Measurements from ENCODE around the gene BPIFB3. TPM values are rescaled to one million over a fixed set of nuclear protein-coding genes. Genes with fewer than 3 reads are reported as not detected.
"Not testable (repeated sequence)": the region's sequence is repeated elsewhere in the genome, so short reads cannot be mapped to it uniquely, and the experiment has no call there.

BPIFB3 gene
- total RNA-seq, 1 donor from 2014 or later: not detected

DNA sequence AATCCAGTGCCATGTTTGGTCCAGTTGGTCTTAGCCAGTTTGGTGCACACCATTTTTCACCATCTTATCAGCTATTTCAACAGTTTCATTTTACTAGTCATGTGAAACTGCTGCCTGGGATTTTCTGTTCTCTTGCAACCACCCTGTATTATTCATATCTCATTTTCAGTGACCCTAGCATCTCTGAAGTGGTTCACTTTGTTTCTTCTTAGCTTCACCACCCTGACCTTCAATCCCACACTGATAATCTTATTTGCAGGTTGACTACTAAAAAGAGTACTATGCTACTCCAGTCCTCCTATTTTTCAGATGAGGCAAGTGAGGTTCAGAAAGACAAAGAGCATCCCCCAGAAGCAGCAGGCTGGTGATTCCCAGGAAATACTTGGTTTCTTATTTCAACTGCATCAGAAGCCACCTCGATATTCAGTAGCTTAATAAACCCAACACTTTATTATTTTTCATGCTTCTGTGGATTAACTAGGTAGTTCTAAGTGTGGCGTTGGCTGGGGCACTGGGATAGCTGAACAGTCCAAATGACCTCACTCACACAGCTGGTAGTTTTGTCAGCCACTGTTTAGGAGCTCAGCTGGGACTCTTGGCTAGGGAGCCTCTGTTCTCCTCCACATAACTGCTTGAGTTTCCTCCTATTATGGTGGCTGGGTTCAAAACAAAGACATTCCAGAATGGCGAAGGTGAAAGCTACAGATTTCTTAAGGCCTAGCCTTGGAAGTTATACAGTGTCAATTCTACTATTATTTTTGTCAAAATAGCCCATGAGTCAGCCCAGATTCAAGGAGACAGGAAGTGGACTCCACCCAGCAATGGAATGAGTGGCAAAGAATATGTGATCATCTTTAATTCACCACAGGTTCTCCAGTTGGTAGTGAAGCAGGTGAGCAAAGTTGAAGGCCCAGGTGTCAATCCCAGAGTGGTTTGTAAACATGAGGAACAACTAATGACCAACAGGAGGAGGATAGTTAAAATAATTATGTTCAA lies 66.3 kb downstream of the BPIFB3 start:
- no peaks in the 10 kb centered on the region for H3K4me1 Mint-ChIP-seq (ENCODE audit: unreplicated experiment)
- no peak overlapping the region for H3K27ac Mint-ChIP-seq (ENCODE audit: unreplicated experiment)
- H3K4me3 Mint-ChIP-seq (ENCODE audit: unreplicated experiment): no peak overlapping the region
- no peak for DNase-seq (ENCODE audit: low spot score)
- H3K27me3 Mint-ChIP-seq (ENCODE audit: unreplicated experiment): peaks cover 2% of the 10 kb centered on the region
- H3K9me3 Mint-ChIP-seq (ENCODE audit: unreplicated experiment): peaks cover 4% of the 10 kb centered on the region
- peaks cover 4% of the 10 kb centered on the region for H3K36me3 Mint-ChIP-seq (ENCODE audit: low read depth, unreplicated experiment)
- TF ChIP-seq, protein P1, sequence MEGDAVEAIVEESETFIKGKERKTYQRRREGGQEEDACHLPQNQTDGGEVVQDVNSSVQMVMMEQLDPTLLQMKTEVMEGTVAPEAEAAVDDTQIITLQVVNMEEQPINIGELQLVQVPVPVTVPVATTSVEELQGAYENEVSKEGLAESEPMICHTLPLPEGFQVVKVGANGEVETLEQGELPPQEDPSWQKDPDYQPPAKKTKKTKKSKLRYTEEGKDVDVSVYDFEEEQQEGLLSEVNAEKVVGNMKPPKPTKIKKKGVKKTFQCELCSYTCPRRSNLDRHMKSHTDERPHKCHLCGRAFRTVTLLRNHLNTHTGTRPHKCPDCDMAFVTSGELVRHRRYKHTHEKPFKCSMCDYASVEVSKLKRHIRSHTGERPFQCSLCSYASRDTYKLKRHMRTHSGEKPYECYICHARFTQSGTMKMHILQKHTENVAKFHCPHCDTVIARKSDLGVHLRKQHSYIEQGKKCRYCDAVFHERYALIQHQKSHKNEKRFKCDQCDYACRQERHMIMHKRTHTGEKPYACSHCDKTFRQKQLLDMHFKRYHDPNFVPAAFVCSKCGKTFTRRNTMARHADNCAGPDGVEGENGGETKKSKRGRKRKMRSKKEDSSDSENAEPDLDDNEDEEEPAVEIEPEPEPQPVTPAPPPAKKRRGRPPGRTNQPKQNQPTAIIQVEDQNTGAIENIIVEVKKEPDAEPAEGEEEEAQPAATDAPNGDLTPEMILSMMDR (IDR thresholded peaks at IDR 0.05; ENCODE audit: unreplicated experiment): no peak

DNA sequence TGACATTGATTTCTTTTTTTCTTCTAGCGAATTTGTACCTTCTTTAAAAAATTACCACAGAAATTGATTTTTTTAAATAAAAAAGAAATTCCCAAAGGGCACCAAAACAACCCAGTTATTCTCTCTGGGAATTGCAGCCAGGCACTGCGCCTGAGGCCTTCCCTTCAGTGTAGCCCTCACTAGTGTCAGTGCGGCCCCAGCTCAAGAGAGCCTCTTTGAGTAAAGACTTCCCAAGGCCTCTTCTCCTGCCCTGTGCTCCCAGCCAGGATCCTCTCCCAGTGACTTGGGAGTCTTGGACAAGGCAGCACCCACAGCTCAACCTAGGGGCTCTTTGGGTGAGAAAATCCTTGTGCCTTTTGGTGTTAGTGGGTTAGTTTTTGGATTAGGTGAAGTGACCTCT lies 67.2 kb downstream of the BPIFB3 start:
- TF ChIP-seq, protein P1 (IDR thresholded peaks at IDR 0.05; ENCODE audit: unreplicated experiment): no peak
- Mint-ChIP-seq H3K36me3 (ENCODE audit: low read depth, unreplicated experiment) (peaks cover 4% of the 10 kb centered on the region), H3K4me3 (ENCODE audit: unreplicated experiment) (no peak overlapping the region), H3K27me3 (ENCODE audit: unreplicated experiment) (peaks cover 7% of the 10 kb centered on the region), H3K27ac (ENCODE audit: unreplicated experiment) (no peak overlapping the region), H3K4me1 (ENCODE audit: unreplicated experiment) (no peaks in the 10 kb centered on the region), H3K9me3 (ENCODE audit: unreplicated experiment) (peaks cover 4% of the 10 kb centered on the region)
- no peak for DNase-seq (ENCODE audit: low spot score)

DNA sequence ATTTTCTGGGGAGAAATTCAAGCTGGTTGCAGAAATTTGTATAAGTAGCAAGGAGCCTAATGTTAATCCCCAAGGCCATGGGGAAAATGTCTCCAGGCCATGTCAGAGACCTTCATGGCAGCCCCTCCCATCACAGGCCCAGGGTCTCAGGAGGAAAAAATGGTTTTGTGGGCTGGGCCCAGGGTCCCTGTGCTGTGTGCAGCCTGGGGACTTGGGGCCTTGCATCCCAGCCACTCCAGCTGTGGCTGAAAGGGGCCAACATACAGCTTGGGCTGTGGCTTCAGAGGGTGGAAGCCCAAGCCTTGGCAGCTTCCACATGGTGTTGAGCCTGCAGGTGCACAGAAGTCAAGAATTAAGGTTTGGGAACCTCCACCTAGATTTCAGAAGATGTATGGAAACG lies 68.6 kb downstream of the BPIFB3 start:
- peak overlapping the region; percentile 7 for H3K4me3 Mint-ChIP-seq (ENCODE audit: unreplicated experiment)
- H3K27me3 Mint-ChIP-seq (ENCODE audit: unreplicated experiment); H3K4me1 Mint-ChIP-seq (ENCODE audit: unreplicated experiment); DNase-seq (ENCODE audit: low spot score); H3K9me3 Mint-ChIP-seq (ENCODE audit: unreplicated experiment); H3K36me3 Mint-ChIP-seq (ENCODE audit: low read depth, unreplicated experiment); H3K27ac Mint-ChIP-seq (ENCODE audit: unreplicated experiment): not testable (repeated sequence)

Other genes starting within 250 kb of the BPIFB3 start
- gene MAPRE1, start 233.9 kb upstream of the BPIFB3 start, total RNA-seq (ENCODE audit: unreplicated experiment): 131 TPM
- gene EFCAB8, start 195.0 kb upstream of the BPIFB3 start, total RNA-seq (ENCODE audit: unreplicated experiment): 1.1 TPM
- gene SUN5, start 49.5 kb upstream of the BPIFB3 start, total RNA-seq (ENCODE audit: unreplicated experiment): not detected
- gene BPIFB2, start 46.2 kb upstream of the BPIFB3 start, total RNA-seq (ENCODE audit: unreplicated experiment): not detected
- not detected for gene BPIFB6, start 22.3 kb upstream of the BPIFB3 start, total RNA-seq (ENCODE audit: unreplicated experiment)
- 2.1 TPM for gene BPIFB4, start 25.7 kb downstream of the BPIFB3 start, total RNA-seq (ENCODE audit: unreplicated experiment)
- not detected for gene BPIFA2, start 114.3 kb downstream of the BPIFB3 start, total RNA-seq (ENCODE audit: unreplicated experiment)
- gene BPIFA3, start 163.4 kb downstream of the BPIFB3 start, total RNA-seq (ENCODE audit: unreplicated experiment): not detected
- not detected for gene BPIFA1, start 182.1 kb downstream of the BPIFB3 start, total RNA-seq (ENCODE audit: unreplicated experiment)
- not detected for gene BPIFB1, start 229.3 kb downstream of the BPIFB3 start, total RNA-seq (ENCODE audit: unreplicated experiment)

Data from endothelial cell (in vitro differentiated cells).